GM19023 (cell line): ENCODE results near the gene MAPT.

ENCODE experiments used
- ATAC-seq: cut with Tn5 transposase; IDR thresholded peaks from one replicate; pipeline ENCODE4 v1.9.1; 2021; ENCODE audit warnings: mild to moderate bottlenecking, moderate library complexity; ENCODE audit not compliant: unreplicated experiment

Gene MAPT

GRCh38 chr17:45986056-45986455 lies 91.7 kb downstream of the MAPT start:
- ATAC-seq: no peak

GRCh38 chr17:45987706-45988105 lies 93.4 kb downstream of the MAPT start:
- no peak for ATAC-seq

GRCh38 chr17:45989759-45990158 lies 95.4 kb downstream of the MAPT start:
- ATAC-seq: no peak

- no peak for ATAC-seq
Observed at GRCh38 chr17:45990886-45991285, 96.5 kb downstream of the MAPT start.

- ATAC-seq: no peak
Observed at GRCh38 chr17:45991341-45991740, 97.0 kb downstream of the MAPT start.

- no peak for ATAC-seq
Observed at GRCh38 chr17:45992175-45992574, 97.8 kb downstream of the MAPT start.

GRCh38 chr17:45992904-45993303 lies 98.5 kb downstream of the MAPT start:
- no peak for ATAC-seq

- no peak for ATAC-seq
Observed at GRCh38 chr17:45993962-45994627, 99.7 kb downstream of the MAPT start.

- ATAC-seq: no peak
Observed at GRCh38 chr17:45994987-45995386, 100.6 kb downstream of the MAPT start.

GRCh38 chr17:45995627-45996270 lies 101.4 kb downstream of the MAPT start:
- no peak for ATAC-seq

- ATAC-seq: no peak
Observed at GRCh38 chr17:45996282-45996937, 102.1 kb downstream of the MAPT start.

- ATAC-seq: no peak
Observed at GRCh38 chr17:45997166-45997565, 102.8 kb downstream of the MAPT start.

- no peak for ATAC-seq
Observed at GRCh38 chr17:45997624-45998023, 103.3 kb downstream of the MAPT start.

- no peak for ATAC-seq
Observed at GRCh38 chr17:45998987-45999899, 104.9 kb downstream of the MAPT start, which contains the start of gene STH. STH (plus strand) TSS chr17:45999250; CDS start chr17:45999280, 30 bp downstream.

- no peak for ATAC-seq
Observed at GRCh38 chr17:45999900-46000290, 105.5 kb downstream of the MAPT start.

GRCh38 chr17:46000292-46000691 lies 105.9 kb downstream of the MAPT start:
- no peak for ATAC-seq

GRCh38 chr17:46000757-46001156 lies 106.4 kb downstream of the MAPT start:
- ATAC-seq: no peak

- no peak for ATAC-seq
Observed at GRCh38 chr17:46001390-46002310, 107.3 kb downstream of the MAPT start.

- no peak for ATAC-seq
Observed at GRCh38 chr17:46002311-46002972, 108.1 kb downstream of the MAPT start.

- ATAC-seq: no peak
Observed at GRCh38 chr17:46002973-46003316, 108.6 kb downstream of the MAPT start.
